22Rv1 (cell line): ENCODE data around the gene RAP1A.

Experiments
- CTCF ChIP-seq: fragments of 450-650 bp; IDR thresholded peaks from 2 replicates; pipeline ENCODE4 v1.5.1; 2017; ENCODE audit warnings: mild to moderate bottlenecking
- ZFX ChIP-seq: fragments of 450-650 bp; IDR thresholded peaks from 2 replicates; pipeline ENCODE4 v1.6.1; 2017; ENCODE audit warnings: antibody characterized with exemption, borderline replicate concordance

GRCh38 chr1:111643097-111643496, 23.5 kb downstream of the RAP1A start:
- TF ChIP-seq CTCF (no peak), ZFX (no peak)
